ENCODE results near the gene PICALM.

The PICALM gene

DNA sequence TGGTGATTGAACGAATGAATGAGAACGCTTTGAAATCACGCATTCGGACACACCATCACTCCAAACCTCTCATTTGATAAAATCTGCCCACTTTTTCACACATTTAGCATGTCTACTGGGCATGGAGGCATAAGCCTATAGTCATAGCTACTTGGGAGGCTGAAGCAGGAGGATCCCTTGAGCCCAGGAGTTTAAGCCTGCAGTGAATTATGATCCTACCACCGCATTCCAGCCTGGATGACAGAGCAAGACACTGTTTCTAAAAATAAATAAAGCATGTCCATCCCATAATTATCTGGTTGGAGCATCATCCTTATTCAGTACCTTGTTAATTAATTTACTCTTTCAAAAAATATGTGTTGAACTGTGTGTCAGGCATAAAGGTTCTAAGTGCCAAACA lies 3.3 kb upstream of the PICALM start:
- DNase-seq, result no peak

DNA sequence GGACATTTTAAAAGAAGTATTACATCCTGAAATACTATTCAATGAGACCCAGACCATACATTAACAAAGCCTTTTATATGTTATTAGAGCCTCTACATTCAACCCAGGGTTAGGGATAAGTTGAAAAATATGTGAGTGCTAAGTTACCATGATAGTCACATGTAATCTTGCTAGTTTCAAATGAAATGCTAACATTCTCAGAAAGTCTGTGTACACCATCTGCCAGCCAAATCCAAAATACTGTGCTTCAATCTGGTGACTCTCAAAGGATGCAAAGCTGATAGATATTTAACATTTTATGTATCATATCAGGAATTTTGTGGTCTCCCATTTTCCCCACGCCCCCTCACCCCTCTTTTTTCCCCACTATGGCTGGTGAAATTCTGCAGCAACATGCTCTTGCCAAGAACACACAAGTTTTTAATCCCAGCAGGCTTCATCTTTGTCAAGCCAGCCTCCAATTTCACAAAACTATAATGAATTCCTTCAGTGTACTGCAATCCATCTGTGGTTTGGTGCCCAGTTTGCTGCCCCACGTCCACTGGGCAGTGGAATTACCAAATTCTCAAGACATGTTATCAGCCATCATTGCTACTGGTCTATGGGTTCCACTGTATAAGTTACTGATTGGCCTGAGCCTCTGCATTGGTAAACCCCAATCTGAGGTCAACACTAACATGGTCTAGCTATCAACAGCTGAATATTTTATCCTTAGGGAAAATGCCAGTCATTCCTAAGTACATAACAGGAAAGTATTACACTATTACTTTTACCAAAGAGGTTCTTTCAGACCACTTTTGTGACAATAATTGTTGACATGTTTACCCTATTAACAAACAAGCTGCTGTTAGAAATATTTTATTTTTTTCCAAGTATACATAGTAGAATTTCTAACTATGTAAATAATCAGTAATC lies 1.5 kb upstream of the PICALM start:
- DNase-seq, result no peak

DNA sequence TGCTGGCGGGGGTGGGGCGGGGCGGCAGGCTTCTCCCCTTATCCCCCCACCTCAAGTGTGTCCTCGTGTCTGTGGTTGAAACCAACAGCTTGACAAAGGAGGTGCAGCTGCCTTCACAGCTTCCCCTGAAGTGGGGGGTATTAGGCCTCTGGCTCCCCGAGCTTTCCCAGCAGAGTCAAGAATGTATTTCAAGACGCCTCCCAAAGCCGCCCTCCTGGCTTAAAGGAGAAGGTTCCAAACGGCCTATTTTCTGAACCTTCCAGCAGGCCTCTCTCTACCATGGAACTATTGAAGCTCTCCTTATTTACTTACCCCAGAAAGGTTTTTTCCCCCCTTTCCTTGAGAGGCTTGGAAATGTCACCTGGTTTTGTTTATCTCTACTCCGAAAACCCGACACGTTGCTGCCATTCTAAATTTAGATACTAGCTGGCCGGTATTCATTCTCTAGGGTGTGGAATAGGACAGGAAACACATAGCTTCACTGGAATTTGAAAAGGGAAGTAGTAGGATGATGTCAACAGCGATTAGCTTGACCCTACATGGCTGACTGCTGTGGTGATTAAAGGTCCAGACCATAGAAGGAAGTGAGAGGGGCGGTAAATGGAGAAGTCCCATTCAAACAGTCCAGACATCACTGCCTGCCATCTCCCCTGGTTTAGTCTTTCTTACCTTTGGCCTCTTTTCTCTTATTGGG lies 671 bp upstream of the PICALM start:
- peak; percentile 89 to 96 for DNase-seq

DNA sequence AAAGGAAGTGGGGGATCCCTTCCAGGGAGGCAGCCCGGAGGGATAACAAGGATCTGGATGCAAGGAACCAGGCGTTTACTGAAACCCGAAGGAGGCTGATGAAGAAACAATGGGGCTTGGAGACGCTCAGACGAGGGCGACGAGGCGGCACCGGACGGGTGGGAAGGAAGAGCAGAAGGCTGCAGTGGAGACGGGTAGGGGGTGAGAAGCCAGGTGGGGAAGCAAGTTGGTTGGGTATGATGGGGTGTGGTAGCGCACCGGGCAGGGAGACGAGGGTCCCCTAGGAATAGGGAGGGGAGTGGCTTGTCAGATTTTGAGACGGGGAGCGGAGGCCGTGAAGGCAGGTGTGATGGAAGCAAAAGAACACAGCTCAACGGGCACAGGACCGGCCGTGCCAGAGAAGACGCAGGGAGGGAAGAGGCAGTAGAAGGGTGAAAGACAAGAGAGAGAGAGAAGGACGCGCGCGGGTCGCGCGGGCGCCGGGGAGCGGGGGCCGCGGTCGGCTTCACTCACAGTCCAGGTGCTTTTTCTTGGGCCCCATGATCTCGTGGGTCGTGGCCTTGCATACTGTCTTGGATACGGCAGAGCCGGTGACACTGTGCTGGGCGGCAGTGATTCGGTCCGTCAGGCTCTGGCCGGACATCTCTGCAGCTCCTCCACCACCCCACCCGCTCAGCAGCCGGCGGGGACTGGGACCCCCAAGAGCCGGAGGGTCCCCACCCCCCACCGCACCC lies 579 bp downstream of the PICALM start:
- peak; percentile 34 to 35 for DNase-seq

DNA sequence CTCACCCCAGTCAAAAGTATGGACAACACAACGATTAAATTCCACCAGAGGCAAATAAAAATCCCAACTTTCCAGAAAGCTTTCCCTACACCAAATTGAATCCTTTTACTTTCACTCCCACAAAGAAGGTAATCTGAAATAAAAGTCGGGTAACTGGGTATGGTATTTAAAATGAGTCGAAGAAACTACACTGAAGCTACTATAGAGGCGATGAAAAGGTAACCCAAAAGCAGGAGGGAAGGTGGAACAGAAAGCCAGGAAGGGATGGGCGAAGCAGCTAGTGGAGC lies 1.1 kb downstream of the PICALM start:
- no peak for DNase-seq

DNA sequence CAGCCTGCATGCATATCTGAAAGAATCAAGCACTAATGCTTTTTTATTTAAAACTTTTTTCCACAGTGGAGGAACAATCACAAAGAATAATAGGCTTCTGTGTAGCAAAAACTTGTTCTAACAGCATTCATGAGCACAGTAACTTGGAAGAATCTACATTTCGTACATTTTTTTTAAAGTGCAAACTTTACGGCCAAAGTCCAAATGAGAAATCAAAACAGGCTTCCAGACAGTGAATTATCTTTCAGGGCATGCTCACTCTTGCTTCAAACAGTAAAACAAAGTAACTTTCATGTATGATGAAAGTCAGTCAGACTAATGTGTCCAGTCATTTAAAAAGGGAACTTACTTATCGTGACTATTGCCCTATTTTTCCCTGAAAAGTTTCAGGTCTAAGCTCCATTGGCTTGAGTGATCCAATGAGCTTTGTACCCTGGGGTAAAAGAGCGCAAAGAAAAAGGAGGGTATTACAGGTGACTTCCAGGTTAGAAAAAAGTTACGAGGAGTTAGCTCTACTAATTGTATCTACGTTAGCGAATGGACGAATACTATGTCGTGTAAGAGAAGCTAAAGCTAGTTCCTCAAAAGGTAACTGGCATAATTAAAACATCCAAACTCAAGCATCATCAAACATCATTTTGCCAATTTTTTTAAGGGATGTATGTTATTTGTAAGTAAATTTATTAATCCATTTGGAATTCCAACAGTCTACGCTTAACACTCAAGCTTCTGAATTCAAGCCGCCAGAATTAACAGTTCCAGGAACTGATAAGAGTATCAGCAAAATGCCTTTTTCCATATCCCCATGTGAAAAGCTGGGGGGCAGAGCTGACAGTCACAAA lies 1.7 kb downstream of the PICALM start:
- peak; percentile 79 to 82 for DNase-seq

DNA sequence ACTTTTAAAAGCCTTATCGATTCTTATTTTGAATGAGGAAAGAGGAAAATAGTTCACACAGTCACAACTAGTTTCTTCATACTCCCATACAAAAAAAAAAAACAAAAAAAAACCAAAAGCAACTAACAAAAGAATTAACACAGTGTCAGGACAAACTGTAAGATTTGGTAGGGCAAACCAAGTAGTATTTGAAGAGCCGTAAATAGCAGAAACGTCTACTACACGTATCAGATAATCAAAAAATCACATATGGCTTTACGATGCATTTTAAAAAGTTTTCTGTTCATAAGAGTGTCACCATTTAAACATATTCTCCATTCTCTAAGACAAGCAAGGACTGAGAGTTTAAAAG lies 2.3 kb downstream of the PICALM start:
- peak in 1 of 2 donors; percentile 22 for DNase-seq

DNA sequence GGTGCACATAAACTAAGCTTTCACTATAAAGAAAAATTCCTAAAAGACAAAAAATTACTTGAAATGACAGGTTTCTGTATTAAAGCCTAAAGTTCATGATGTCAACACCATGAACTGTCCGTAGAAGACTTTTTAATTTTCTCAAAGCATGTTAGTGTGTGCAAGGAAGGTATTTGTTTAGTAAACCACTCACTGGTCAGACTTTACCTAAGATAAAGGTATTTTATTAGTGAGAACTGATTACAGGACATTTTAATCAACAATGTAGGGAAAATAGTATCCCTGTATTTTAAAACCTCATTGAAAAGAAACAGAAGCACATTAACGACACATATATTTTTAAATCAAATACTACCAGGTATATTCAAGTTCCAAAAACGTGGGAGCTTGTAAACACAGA lies 2.9 kb downstream of the PICALM start:
- DNase-seq, result no peak

DNA sequence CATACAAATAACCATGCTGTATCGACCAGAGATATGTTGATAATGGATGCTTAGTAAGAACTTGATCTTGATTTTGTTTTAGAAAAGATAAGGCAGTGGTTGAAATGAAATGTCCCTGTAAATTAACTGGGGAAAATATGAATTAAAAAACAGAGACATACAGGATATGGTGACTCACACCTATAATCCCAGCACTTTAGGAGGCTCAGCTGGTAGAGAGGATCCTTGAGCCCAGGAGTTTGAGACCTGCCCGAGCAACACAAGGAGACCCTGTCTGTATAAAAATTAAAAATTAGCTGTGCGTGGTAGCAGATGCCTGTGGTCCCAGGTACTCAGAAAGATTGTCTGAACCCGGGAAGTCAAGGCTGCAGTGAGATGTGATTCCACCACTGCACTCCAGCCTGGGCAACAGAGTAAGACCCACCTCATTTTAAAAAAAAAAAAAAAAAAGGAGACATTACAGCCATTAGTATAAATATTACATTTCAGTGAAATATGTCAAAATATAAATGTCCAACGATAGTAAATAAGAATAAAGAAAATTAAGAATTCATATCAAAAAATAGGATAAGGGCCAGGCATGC lies 4.6 kb downstream of the PICALM start:
- no peak for DNase-seq

DNA sequence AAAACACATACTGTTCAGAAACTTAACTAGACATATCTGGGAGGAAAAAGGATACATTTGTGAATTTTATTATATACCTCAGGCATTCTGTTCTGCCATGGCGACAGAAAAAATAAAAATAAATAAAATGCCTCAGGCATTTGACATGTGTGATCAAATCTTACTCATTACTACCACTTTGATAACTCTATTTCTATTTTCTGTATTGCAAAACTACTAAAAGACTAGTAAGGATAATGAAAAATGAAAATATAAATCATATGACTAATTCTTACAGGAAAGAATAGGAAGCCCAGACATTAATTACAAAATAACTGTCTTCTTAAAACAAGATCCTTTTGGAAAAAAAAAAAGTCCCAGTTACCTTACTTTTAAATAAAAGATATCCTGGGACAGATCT lies 5.3 kb downstream of the PICALM start:
- peak in 1 of 2 donors; percentile 23 for DNase-seq

DNA sequence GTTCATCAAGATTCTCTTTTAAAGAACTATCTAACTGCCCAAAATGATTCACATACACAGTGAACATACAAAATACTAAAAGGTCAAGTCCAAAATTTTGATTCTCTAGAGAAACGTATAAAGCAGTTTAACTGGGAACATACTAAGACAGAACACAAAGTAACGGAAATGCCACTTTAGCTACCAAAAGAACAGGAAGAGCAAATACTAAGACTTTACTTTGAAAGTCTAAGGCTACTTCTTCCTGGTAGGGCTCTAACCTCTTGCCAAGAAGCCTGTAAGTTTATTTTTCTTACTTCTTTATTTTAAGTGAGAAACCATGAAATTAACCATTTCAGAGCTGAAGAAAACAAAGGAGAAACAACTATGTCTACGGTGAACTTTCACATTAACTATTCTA lies 6.2 kb downstream of the PICALM start:
- DNase-seq, result peak in 1 of 2 donors; percentile 43

DNA sequence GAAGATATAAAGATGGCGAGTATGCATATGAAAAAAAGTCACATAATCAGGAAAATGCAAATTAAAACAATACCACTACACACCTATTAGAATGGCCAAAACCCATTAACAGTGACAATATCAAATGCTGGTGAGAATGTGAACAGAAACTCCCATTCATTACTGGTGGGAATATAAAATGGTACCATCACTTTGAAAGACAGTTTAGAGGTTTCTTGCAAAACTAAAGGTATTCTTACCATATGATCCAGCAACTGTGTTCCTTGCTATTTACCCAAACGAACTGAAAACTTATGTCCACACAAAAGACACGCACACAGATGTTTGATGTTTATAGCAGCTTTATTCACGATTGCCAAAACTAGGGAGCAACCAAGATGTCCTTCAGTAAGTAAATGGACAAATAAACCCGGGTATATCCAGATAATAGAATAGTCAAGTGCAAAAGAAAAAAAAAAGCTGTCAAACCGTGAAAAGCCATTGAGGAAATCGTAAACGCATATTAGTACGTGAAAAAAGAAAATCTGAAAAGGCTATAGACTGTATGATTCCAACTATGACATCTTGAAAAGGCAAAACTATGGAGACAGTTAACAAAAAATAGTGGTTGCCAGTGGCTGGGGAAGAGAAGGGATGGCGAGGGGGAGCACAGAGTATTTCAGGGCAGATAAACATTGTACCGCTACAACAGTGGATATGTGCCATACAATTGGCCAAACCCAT lies 7.2 kb downstream of the PICALM start:
- DNase-seq, result no peak

DNA sequence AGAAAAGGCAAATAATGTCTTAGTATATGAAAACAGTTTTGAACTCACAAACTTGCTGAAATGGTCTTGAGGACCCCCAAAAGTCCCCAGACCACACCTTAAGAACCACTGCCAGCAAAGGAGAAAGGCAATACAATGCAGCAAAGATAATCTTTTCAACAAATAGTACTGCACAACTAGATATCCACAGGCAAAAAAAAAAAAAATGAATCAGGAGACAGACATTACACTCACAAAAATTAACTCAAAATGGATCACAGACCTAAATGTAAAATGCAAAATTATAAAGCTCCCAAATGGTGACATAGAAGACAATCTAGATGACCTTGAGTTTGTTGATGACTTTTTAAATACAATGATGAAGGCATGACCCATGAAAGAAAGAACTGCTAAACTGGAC lies 8.3 kb downstream of the PICALM start:
- DNase-seq, result no peak

DNA sequence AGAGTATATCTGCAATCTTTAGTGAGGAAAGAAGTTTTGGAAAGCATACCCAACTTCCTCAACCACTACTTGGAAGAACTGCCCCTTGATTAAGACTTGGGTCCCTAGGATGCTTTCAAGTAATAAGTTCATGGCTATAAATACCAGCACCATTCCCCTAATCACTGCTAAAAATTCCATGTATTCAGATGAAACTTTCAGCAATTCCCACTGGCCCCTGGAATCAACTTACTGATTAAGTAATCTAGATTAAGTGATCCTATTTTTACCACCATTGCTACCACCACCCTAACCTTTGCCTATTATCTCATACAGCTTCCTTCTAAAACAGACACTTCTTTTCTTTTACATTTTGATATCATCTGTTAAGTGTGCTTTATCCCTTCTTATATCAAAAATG lies 10.5 kb downstream of the PICALM start:
- peak in 1 of 2 donors; percentile 28 for DNase-seq

DNA sequence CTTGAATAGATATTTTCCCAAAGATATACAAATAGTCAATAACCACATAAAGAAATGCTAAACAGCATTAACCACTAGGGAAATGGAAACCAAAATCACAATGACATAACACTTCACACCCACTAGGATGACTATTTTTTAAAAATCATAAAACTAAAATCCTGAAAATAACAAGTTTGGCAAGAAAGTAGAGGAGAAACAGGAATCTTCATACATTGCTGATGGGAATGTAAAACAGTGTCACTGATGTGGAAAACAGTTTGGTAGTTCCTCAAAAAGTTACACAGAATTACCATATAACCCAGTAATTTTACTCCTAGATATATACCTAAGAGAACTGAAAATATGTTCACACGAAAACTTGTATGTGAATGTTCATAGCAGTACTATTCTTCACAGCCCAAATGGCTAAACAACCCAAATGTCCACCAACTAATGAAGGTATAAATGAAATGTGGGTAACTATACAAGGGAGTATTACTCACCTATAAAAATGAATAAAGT lies 12.5 kb downstream of the PICALM start:
- peak; percentile 31 to 68 for DNase-seq

DNA sequence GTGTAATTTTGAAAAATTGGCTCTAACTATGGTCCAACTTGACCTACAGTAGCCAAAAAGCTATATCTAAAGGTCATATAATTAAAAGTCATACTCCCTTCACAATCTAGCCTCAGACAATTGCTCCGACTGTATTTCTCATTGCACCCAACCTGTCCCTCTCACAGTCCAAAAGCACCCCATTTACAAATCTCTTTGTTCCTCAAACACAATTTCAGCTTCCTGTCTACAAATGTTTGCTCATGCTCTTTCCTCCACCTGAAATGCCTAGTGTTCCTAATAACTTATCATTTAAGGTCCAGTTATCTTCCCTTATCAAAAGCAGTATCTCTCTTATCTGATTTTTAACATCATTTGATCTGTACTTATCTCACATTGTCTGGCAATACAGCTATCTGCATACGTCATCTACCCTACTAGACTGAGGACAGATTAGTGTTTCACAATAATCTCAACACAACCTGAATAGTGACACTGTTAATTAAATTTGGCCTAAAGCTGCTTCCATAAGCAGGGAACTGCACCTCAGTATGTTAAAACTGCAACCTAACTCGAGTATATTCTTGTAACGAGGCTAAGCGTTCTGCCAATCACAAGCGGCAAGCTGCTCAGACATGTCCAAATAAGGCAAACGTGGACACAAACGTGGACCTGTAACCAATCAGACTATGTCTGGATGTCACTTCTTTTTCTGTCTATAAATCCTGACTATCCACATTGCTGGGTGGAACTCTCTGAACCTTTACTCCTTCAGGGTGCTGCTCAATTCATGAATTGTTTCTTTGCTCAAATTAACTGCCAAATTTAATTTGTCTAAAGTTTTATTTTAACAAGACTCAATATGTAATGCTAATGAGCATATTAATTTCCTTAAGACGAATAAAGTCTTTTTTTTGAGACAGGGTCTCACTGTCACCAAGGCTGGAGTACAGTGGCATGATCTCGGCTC lies 15.9 kb downstream of the PICALM start:
- DNase-seq, result peak; percentile 21

DNA sequence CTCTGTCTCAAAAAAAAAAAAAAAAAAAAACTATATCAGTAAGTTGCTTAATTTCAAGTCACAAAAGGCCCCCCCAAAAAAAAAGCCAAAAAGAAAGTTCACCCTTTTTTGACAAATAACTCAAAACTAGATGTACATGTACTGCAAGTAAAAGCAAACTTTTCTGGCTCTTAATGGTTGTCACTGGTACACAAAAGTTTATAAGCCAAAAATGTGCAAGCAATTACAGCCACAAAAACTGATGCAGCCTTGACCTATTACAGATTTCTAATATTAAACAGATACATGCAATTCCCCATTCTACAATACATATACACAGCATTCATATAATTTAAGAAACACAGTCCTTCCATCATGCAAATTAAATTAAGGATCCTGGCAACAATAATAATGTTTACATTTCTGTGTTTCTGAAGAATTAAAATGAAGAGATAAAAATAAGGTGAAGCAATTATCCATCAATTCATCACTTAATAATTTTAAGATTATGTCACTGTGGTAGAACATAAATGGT lies 18.6 kb downstream of the PICALM start:
- DNase-seq, result no peak

DNA sequence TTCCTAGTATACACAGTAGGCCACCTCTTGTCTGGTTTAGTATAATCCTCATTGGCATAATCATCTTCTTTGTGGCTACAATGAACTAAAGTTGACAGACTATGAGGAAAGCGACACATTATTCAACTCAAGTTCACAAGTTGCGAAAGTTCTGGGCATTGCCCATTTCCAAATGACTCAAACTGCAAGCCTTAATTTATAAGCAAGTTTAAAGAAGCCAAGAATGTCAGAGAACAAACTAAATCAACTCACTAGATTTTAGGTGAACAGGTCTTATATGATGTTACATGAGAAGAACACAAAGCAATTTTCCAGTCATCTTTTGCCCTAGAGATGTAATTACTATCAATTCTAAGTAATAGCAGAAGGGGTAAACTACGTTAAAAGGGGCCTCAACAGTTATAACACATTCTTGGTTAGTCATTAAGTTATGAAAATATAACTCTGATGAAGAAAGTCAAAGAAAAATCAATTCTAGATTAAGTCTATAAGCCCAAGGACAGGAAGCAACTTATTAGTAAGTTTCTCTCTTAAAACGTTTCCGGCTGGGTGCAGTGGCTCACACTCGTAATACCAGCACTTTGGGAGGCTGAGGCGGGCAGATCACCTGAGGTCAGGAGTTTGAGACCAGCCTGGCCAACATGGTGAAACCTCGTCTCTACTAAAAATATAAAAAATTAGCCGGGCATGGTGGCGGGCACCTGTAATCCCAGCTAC lies 21.5 kb downstream of the PICALM start:
- peak; percentile 89 to 95 for DNase-seq

DNA sequence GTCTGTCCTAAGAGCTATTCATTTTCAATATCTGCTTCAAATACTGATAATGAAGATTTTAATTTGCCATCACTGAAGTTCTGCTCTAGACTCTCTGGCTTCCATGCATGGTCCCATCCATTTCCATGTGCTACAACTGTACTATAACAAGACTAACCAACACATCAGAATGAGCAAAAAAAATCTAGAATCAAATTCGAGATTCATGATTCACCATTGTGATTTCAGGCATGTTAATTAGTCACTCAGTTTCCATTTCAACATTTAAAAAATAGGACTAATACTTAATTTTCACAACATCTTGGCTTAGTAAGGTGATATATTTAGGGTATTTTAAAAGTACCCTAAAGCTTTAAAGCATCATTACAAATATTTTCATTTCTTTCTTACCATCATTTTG lies 22.8 kb downstream of the PICALM start:
- peak; percentile 36 to 48 for DNase-seq

Measured in inflammatory macrophage treated with lipopolysaccharide for 1 hour (primary cell).